Neuronal stem cell (in vitro differentiated cells): ENCODE data around the gene RAB6A.

Source experiments
- DNase-seq: peaks from one replicate; pipeline ENCODE4 v3.0.0-alpha.2; 2013; ENCODE audit warnings: low spot score
- H2AFZ ChIP-seq: one replicate; pipeline ENCODE4 v1.6.1; 2013; ENCODE audit warnings: mild to moderate bottlenecking, low read length, inconsistent platforms
- H2AK5ac ChIP-seq: 2 replicates; pipeline ENCODE4 v1.6.1; 2013; ENCODE audit warnings: low read depth, mild to moderate bottlenecking, inconsistent platforms, low read length, moderate library complexity, mixed read lengths
- H2BK120ac ChIP-seq: 2 replicates; pipeline ENCODE4 v1.6.1; 2013; ENCODE audit warnings: low read depth, mild to moderate bottlenecking, inconsistent platforms, low read length, moderate library complexity, mixed read lengths
- H2BK12ac ChIP-seq: one replicate; pipeline ENCODE4 v1.6.1; 2013; ENCODE audit warnings: low read length, inconsistent platforms
- H2BK15ac ChIP-seq: 2 replicates; pipeline ENCODE4 v1.6.1; 2013; ENCODE audit warnings: mild to moderate bottlenecking, low read length, inconsistent platforms, mixed read lengths
- H2BK5ac ChIP-seq: one replicate; pipeline ENCODE4 v1.6.1; 2013; ENCODE audit warnings: inconsistent platforms, mild to moderate bottlenecking, low read length, moderate library complexity
- H3K14ac ChIP-seq: one replicate; pipeline ENCODE4 v1.6.1; 2013; ENCODE audit warnings: low read length, inconsistent platforms
- H3K18ac ChIP-seq: 2 replicates; pipeline ENCODE4 v1.6.1; 2013; ENCODE audit warnings: low read length, inconsistent platforms
- H3K23ac ChIP-seq: 2 replicates; pipeline ENCODE4 v1.6.1; 2013; ENCODE audit warnings: low read depth, mild to moderate bottlenecking, mixed read lengths, low read length, inconsistent platforms; ENCODE audit not compliant: poor library complexity
- H3K27ac ChIP-seq: replicated peaks from 3 replicates; pipeline ENCODE4 v1.5.1; 2013; ENCODE audit warnings: low read length, inconsistent platforms
- H3K27me3 ChIP-seq, 3 experiments: 2 replicates each; pipeline ENCODE4 v1.6.1; 2013; ENCODE audit warnings: low read length in 3 of 3, mild to moderate bottlenecking in 2 of 3, inconsistent platforms in 1 of 3, low read depth in 1 of 3, mixed read lengths in 1 of 3, moderate library complexity in 1 of 3; ENCODE audit not compliant: control insufficient read depth in 3 of 3, insufficient read depth in 3 of 3
- H3K36me3 ChIP-seq, 2 donors: replicated peaks in 1 of 2; 2 replicates each; pipeline ENCODE4 v1.6.1; 2013; ENCODE audit warnings: low read length in 2 of 2; ENCODE audit not compliant: control insufficient read depth in 2 of 2, insufficient read depth in 2 of 2
- H3K4ac ChIP-seq: 2 replicates; pipeline ENCODE4 v1.6.1; 2013; ENCODE audit warnings: inconsistent platforms, mild to moderate bottlenecking, low read length, moderate library complexity
- H3K4me1 ChIP-seq, 2 donors: 1 replicate in 1 of 2; 2 replicates in 1 of 2; pipeline ENCODE4 v1.6.1; 2013; ENCODE audit warnings: low read length in 2 of 2, low read depth in 1 of 2; ENCODE audit not compliant: control insufficient read depth in 2 of 2, insufficient read depth in 1 of 2
- H3K4me2 ChIP-seq: one replicate; pipeline ENCODE4 v1.6.1; 2013; ENCODE audit warnings: mild to moderate bottlenecking, low read length, inconsistent platforms; ENCODE audit not compliant: insufficient read depth, poor library complexity, severe bottlenecking
- H3K4me3 ChIP-seq, 2 donors: 2 replicates each; pipeline ENCODE4 v1.5.1; 2013; ENCODE audit warnings: low read length in 2 of 2, mild to moderate bottlenecking in 2 of 2, inconsistent platforms in 1 of 2, moderate library complexity in 1 of 2
- H3K79me1 ChIP-seq: one replicate; pipeline ENCODE4 v1.6.1; 2013; ENCODE audit warnings: low read depth, mild to moderate bottlenecking, inconsistent platforms, low read length, moderate library complexity
- H3K9ac ChIP-seq: one replicate; pipeline ENCODE4 v1.6.1; 2013; ENCODE audit warnings: mild to moderate bottlenecking, low read depth, low read length, inconsistent platforms; ENCODE audit not compliant: poor library complexity
- H3K9me3 ChIP-seq, 2 donors: replicated peaks in 1 of 2; 2 replicates each; pipeline versions ENCODE3 to v1.6.1; 2013; ENCODE audit warnings: low read length in 2 of 2, mild to moderate bottlenecking in 2 of 2, inconsistent platforms in 1 of 2, low read depth in 1 of 2, mixed read lengths in 1 of 2, moderate library complexity in 1 of 2; ENCODE audit not compliant: control insufficient read depth in 2 of 2, insufficient read depth in 1 of 2
- H4K8ac ChIP-seq: one replicate; pipeline ENCODE4 v1.6.1; 2013; ENCODE audit warnings: low read depth, mild to moderate bottlenecking, inconsistent platforms, low read length, moderate library complexity
- H4K91ac ChIP-seq: one replicate; pipeline ENCODE4 v1.6.1; 2013; ENCODE audit warnings: low read length, low read depth, mild to moderate bottlenecking, inconsistent platforms; ENCODE audit not compliant: poor library complexity
- WGBS, 2 donors: extraction: QIAGEN DNeasy Blood & Tissue Kit; methylation state at CpG; one replicate each; pipeline ENCODE4 v1.1.7; 2013; ENCODE audit warnings: missing lambda C conversion rate in 2 of 2, mixed read lengths in 1 of 2; ENCODE audit not compliant: insufficient read length in 2 of 2, insufficient replicate concordance in 1 of 2; ENCODE audit errors: extremely low coverage in 2 of 2; 5-methylcytosine and 5-hydroxymethylcytosine counted together

RAB6A gene

GRCh38 chr11:73629907-73630306 is 131.0 kb downstream of the RAB6A start:
- H4K8ac ChIP-seq: no peak overlapping the region
- no peak overlapping the region for H4K91ac ChIP-seq
- H2BK120ac ChIP-seq: no peak overlapping the region
- no peak overlapping the region for H3K4ac ChIP-seq
- H2BK15ac ChIP-seq: no peak overlapping the region
- DNase-seq: no peak
- peaks cover 0 to 5% of the 10 kb centered on the region in 2 donors for H3K4me1 ChIP-seq
- no peak overlapping the region for H3K14ac ChIP-seq
- no peak overlapping the region for H3K4me2 ChIP-seq
- no peak overlapping the region for H3K18ac ChIP-seq
- H3K23ac ChIP-seq: no peak overlapping the region
- no peaks in the 10 kb centered on the region for H3K27me3 ChIP-seq
- H2AFZ ChIP-seq: no peak overlapping the region
- H3K79me1 ChIP-seq: no peaks in the 10 kb centered on the region
- no peak overlapping the region for H3K27ac ChIP-seq
- H3K4me3 ChIP-seq: no peak overlapping the region
- H2BK5ac ChIP-seq: no peak overlapping the region
- H3K36me3 ChIP-seq: no peaks in the 10 kb centered on the region
- H2BK12ac ChIP-seq: no peak overlapping the region
- no peak overlapping the region for H3K9ac ChIP-seq
- H3K9me3 ChIP-seq: peaks cover 0 to 7% of the 10 kb centered on the region in 2 donors
- no peak overlapping the region for H2AK5ac ChIP-seq
- no CpG with 5 or more reads among the region's 7 CpGs for WGBS, 2 donors

- peak; percentile 58 for DNase-seq
- Histone ChIP-seq H3K18ac (no peak overlapping the region), H3K27me3 (no peaks in the 10 kb centered on the region), H3K14ac (no peak overlapping the region), H3K4me2 (no peak overlapping the region), H3K79me1 (no peaks in the 10 kb centered on the region), H3K9me3 (no peaks in the 10 kb centered on the region), H3K23ac (no peak overlapping the region), H3K4me3 (no peak overlapping the region), H2BK12ac (no peak overlapping the region), H2BK120ac (no peak overlapping the region), H4K91ac (no peak overlapping the region), H3K4me1 (peaks cover 2 to 5% of the 10 kb centered on the region in 2 donors), H2BK5ac (no peak overlapping the region), H4K8ac (no peak overlapping the region), H3K9ac (no peak overlapping the region), H3K27ac (no peak overlapping the region), H2BK15ac (no peak overlapping the region), H3K36me3 (no peaks in the 10 kb centered on the region), H2AK5ac (no peak overlapping the region), H3K4ac (no peak overlapping the region), H2AFZ (peak overlapping the region; percentile 72)
- WGBS, 2 donors: no CpG with 5 or more reads among the region's 19 CpGs
These were observed 135.1 kb downstream of the RAB6A start for GRCh38 chr11:73625696-73626318.
